HepG2 (cell line): ENCODE results near the gene AMBRA1. TPM values are rescaled to one million over a fixed set of nuclear protein-coding genes. Genes with fewer than 3 reads are reported as not detected.

Experiments
- BCL6 ChIP-seq: IDR thresholded peaks from 2 replicates; pipeline ENCODE4 v1.6.1; 2016; ENCODE audit warnings: missing genetic modification reagents, missing compliant biosample characterization
- CEBPB ChIP-seq: IDR thresholded peaks from 2 replicates; pipeline ENCODE4 v1.6.1; 2011; ENCODE audit warnings: low read depth, low read length, improper control_type of control experiment, borderline replicate concordance
- FLYWCH1 ChIP-seq: sonication (generic); formaldehyde crosslinking; IDR thresholded peaks from 2 replicates; pipeline ENCODE4 v1.8.1; 2023; ENCODE audit warnings: mild to moderate bottlenecking, missing genetic modification reagents
- HMGA1 ChIP-seq: sonication (generic); formaldehyde crosslinking; conservative IDR thresholded peaks from 2 replicates; pipeline ENCODE4 v1.4.0; 2020; ENCODE audit warnings: missing genetic modification reagents
- KMT2B ChIP-seq: IDR thresholded peaks from 2 replicates; pipeline ENCODE4 v1.6.1; 2016; ENCODE audit warnings: missing genetic modification reagents, missing compliant biosample characterization
- MIXL1 ChIP-seq: IDR thresholded peaks from 2 replicates; pipeline ENCODE4 v1.6.1; 2016
- PAF1 ChIP-seq: IDR thresholded peaks from 2 replicates; pipeline ENCODE4 v1.6.1; 2016; ENCODE audit warnings: missing genetic modification reagents, missing compliant biosample characterization
- POLR2AphosphoS5 ChIP-seq: IDR thresholded peaks from 2 replicates; pipeline ENCODE4 v1.6.1; 2012; ENCODE audit warnings: low read depth, low read length
- REPIN1 ChIP-seq: sonication (generic); formaldehyde crosslinking; IDR thresholded peaks from 2 replicates; pipeline ENCODE4 v1.8.0; 2022; ENCODE audit warnings: missing genetic modification reagents, low read depth, mild to moderate bottlenecking, borderline replicate concordance
- RFX1 ChIP-seq: fragments of 450-650 bp; IDR thresholded peaks from 2 replicates; pipeline ENCODE4 v1.6.1; 2017
- RFXAP ChIP-seq: sonication (generic); formaldehyde crosslinking; IDR thresholded peaks from 2 replicates; pipeline ENCODE4 v1.4.0; 2020; ENCODE audit warnings: missing genetic modification reagents, borderline replicate concordance
- RXRB ChIP-seq: IDR thresholded peaks from 2 replicates; pipeline ENCODE4 v1.6.1; 2016; ENCODE audit warnings: borderline replicate concordance, missing genetic modification reagents, missing compliant biosample characterization
- TBL1XR1 ChIP-seq: fragments of 150-350 bp; IDR thresholded peaks from 2 replicates; pipeline ENCODE4 v1.6.1; 2014; ENCODE audit warnings: borderline replicate concordance, low read length; ENCODE audit not compliant: partially characterized antibody
- ZMYM4 ChIP-seq: sonication (generic); formaldehyde crosslinking; IDR thresholded peaks from 2 replicates; pipeline ENCODE4 v1.8.1; 2023; ENCODE audit warnings: mild to moderate bottlenecking, missing genetic modification reagents
- ZNF253 ChIP-seq: sonication (generic); formaldehyde crosslinking; IDR thresholded peaks from 2 replicates; pipeline ENCODE4 v1.8.0; 2022; ENCODE audit warnings: mild to moderate bottlenecking, missing genetic modification reagents, borderline replicate concordance
- ZNF614 ChIP-seq: IDR thresholded peaks from 2 replicates; pipeline ENCODE4 v1.6.1; 2018; ENCODE audit warnings: missing biosample characterization, missing genetic modification reagents, inconsistent platforms, borderline replicate concordance
- ZNF703 ChIP-seq: sonication (generic); formaldehyde crosslinking; IDR thresholded peaks from 2 replicates; pipeline ENCODE4 v1.5.1; 2020; ENCODE audit warnings: missing genetic modification reagents, mild to moderate bottlenecking, moderate library complexity, borderline replicate concordance
- ZNF83 ChIP-seq: sonication (generic); formaldehyde crosslinking; IDR thresholded peaks from 2 replicates; pipeline ENCODE4 v1.4.0; 2020; ENCODE audit warnings: missing genetic modification reagents, mild to moderate bottlenecking, borderline replicate concordance
- ZSCAN29 ChIP-seq: sonication (generic); formaldehyde crosslinking; conservative IDR thresholded peaks from 2 replicates; pipeline ENCODE4 v1.4.0; 2020; ENCODE audit warnings: mild to moderate bottlenecking, missing genetic modification reagents
- polyA plus RNA-seq, 8 experiments: library from polyadenylated mRNA; depleted of rRNA in 3 of 8; stranded (reverse) in 7 of 8; unstranded in 1 of 8; fragments of >200 nt; fragmentation: Illumina TruSeq in 4 of 8; extraction: Trizol in 4 of 8; gene quantifications; 2 replicates each; pipeline versions ENCODE4 v1.2.1 to v1.2.3, GENCODE V29; 2011 to 2016; ENCODE audit warnings: low read depth in 4 of 8, missing spikeins in 1 of 8, mixed read lengths in 1 of 8; ENCODE audit not compliant: insufficient read depth in 1 of 8
- total RNA-seq, 5 experiments: library from RNA; depleted of rRNA; stranded (reverse); fragments of >200 nt; fragmentation: Illumina TruSeq; extraction: Trizol; gene quantifications; 2 replicates each; pipeline ENCODE4 v1.2.3, GENCODE V29; 2016; ENCODE audit warnings: low read depth in 1 of 5
- TF ChIP-seq, protein P1 (sequence below): sonication (generic); formaldehyde crosslinking; IDR thresholded peaks from 2 replicates; pipeline ENCODE4 v1.4.0; 2020; ENCODE audit warnings: missing genetic modification reagents
- TF ChIP-seq, protein P2 (sequence below): sonication (generic); formaldehyde crosslinking; IDR thresholded peaks from 2 replicates; pipeline ENCODE4 v1.4.0; 2020; ENCODE audit warnings: mild to moderate bottlenecking, missing genetic modification reagents
- TF ChIP-seq, protein P3 (sequence below): sonication (generic); formaldehyde crosslinking; IDR thresholded peaks from 2 replicates; pipeline ENCODE4 v1.5.1; 2020; ENCODE audit warnings: missing genetic modification reagents, mild to moderate bottlenecking, borderline replicate concordance
- TF ChIP-seq, protein P4 (sequence below): sonication (generic); formaldehyde crosslinking; IDR thresholded peaks from 2 replicates; pipeline ENCODE4 v1.8.1; 2023; ENCODE audit warnings: mild to moderate bottlenecking, moderate library complexity, missing genetic modification reagents

Gene AMBRA1
- total and polyA plus RNA-seq, 2 of the 13 experiments (the other 11 are each of a cell fraction or from before 2014, with no cell fraction given) = 15.7 to 26.0 TPM

DNA sequence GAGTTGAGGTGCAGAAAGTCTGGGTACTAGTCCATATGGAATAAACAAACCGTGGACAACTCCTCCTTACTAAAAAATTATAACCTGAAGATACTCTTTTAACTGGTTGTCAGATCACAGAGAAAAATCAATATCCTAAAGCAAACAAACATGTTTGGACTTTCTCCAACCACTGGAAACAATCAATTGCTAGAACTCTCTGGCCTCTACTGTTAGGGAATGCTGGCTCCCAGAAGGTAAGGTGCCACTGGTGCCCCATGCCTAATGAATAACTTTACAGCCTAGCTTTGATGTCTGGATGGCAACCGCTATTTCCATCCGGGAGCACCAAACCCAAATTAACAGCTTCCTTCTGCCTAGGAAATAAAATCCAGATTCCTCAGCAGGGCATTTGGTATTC lies 74.5 kb downstream of the AMBRA1 start (continued):
- TF ChIP-seq, protein P1, sequence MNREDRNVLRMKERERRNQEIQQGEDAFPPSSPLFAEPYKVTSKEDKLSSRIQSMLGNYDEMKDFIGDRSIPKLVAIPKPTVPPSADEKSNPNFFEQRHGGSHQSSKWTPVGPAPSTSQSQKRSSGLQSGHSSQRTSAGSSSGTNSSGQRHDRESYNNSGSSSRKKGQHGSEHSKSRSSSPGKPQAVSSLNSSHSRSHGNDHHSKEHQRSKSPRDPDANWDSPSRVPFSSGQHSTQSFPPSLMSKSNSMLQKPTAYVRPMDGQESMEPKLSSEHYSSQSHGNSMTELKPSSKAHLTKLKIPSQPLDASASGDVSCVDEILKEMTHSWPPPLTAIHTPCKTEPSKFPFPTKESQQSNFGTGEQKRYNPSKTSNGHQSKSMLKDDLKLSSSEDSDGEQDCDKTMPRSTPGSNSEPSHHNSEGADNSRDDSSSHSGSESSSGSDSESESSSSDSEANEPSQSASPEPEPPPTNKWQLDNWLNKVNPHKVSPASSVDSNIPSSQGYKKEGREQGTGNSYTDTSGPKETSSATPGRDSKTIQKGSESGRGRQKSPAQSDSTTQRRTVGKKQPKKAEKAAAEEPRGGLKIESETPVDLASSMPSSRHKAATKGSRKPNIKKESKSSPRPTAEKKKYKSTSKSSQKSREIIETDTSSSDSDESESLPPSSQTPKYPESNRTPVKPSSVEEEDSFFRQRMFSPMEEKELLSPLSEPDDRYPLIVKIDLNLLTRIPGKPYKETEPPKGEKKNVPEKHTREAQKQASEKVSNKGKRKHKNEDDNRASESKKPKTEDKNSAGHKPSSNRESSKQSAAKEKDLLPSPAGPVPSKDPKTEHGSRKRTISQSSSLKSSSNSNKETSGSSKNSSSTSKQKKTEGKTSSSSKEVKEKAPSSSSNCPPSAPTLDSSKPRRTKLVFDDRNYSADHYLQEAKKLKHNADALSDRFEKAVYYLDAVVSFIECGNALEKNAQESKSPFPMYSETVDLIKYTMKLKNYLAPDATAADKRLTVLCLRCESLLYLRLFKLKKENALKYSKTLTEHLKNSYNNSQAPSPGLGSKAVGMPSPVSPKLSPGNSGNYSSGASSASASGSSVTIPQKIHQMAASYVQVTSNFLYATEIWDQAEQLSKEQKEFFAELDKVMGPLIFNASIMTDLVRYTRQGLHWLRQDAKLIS = no peak
- TF ChIP-seq, protein P2, sequence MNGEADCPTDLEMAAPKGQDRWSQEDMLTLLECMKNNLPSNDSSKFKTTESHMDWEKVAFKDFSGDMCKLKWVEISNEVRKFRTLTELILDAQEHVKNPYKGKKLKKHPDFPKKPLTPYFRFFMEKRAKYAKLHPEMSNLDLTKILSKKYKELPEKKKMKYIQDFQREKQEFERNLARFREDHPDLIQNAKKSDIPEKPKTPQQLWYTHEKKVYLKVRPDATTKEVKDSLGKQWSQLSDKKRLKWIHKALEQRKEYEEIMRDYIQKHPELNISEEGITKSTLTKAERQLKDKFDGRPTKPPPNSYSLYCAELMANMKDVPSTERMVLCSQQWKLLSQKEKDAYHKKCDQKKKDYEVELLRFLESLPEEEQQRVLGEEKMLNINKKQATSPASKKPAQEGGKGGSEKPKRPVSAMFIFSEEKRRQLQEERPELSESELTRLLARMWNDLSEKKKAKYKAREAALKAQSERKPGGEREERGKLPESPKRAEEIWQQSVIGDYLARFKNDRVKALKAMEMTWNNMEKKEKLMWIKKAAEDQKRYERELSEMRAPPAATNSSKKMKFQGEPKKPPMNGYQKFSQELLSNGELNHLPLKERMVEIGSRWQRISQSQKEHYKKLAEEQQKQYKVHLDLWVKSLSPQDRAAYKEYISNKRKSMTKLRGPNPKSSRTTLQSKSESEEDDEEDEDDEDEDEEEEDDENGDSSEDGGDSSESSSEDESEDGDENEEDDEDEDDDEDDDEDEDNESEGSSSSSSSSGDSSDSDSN (CRISPR knock-in tag) = no peak
- peak; percentile 73 for TF ChIP-seq BCL6 (CRISPR knock-in tag)
- no peak for TF ChIP-seq RFXAP (CRISPR knock-in tag)
- no peak for TF ChIP-seq RFX1
- TF ChIP-seq POLR2AphosphoS5 = no peak
- no peak for TF ChIP-seq CEBPB
- TF ChIP-seq RXRB (CRISPR knock-in tag) = peak; percentile 26; the same call in 1 of the 2 replicates
- no peak for TF ChIP-seq ZNF703
- TF ChIP-seq ZNF253 = no peak
- TF ChIP-seq ZNF83 = no peak
- TF ChIP-seq HMGA1 = no peak
- TF ChIP-seq, protein P3, sequence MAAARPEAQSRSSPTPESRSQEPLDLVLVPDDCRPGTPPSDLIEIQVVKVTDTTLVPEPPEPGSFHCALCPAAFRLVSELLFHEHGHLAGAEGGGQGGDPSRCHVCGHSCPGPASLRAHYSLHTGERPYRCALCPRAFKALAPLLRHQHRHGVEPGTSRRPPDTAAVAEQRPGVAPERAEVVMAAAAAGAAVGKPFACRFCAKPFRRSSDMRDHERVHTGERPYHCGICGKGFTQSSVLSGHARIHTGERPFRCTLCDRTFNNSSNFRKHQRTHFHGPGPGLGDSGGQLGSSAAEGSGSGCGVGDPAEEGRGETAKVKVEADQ (CRISPR knock-in tag) = no peak
- TF ChIP-seq, protein P4, sequence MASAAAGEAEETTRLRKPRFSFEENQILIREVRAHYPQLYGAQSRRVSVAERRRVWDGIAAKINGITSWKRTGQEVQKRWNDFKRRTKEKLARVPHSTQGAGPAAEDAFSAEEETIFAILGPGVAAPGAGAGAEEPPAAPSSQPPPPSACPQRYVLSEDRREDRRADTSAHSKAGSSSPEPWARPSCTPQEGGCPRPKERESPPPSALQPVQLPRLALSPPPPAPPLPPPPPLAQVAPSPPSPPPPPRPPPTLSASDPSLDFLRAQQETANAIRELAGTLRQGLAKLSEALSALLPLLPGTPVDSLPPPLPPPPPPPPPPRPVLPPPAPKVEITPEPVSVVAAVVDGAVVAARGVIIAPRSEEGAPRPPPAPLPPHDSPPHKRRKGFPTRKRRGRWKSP (CRISPR knock-in tag) = no peak
- TF ChIP-seq TBL1XR1 = no peak
- TF ChIP-seq ZMYM4 = no peak
- 0 out of 2 replicates have a peak, but pooled peaks have one; percentile 32 for TF ChIP-seq MIXL1
- no peak for TF ChIP-seq PAF1 (CRISPR knock-in tag)
- TF ChIP-seq REPIN1 (CRISPR knock-in tag) = no peak
- TF ChIP-seq ZSCAN29 (CRISPR knock-in tag) = no peak
- TF ChIP-seq KMT2B (CRISPR knock-in tag) = no peak
- TF ChIP-seq FLYWCH1 (CRISPR knock-in tag) = no peak
- TF ChIP-seq ZNF614 = no peak
